Upper lobe of left lung (tissue), 6 donors: Measurements from ENCODE around the gene PKMYT1. TPM values are rescaled to one million over a fixed set of nuclear protein-coding genes. Genes with fewer than 3 reads are reported as not detected.

Experiments
- ATAC-seq, 2 donors: fragments of 200-7000 bp; cut with Tn5 transposase; one replicate each; pipeline ENCODE4 v1.9.1; 2022; ENCODE audit warnings: mild to moderate bottlenecking in 2 of 2, moderate library complexity in 2 of 2; ENCODE audit not compliant: low FRiP score in 2 of 2
- DNase-seq, 2 donors: peaks; one replicate each; pipeline ENCODE4 v3.0.0-alpha.2; 2019 to 2020
- H3K27ac ChIP-seq, 4 donors: fragments of 200-600 bp; sonication (generic); one replicate each; pipeline ENCODE4 v1.5.1; 2016 to 2019
- H3K27me3 ChIP-seq, 4 donors: fragments of 200-600 bp; sonication (generic); one replicate each; pipeline ENCODE4 v1.5.1; 2017 to 2019
- H3K36me3 ChIP-seq, 4 donors: fragments of 200-600 bp; sonication (generic); one replicate each; pipeline ENCODE4 v1.5.1; 2016 to 2019
- H3K4me1 ChIP-seq, 4 donors: fragments of 200-600 bp; sonication (generic); one replicate each; pipeline ENCODE4 v1.5.1; 2018 to 2019
- H3K4me3 ChIP-seq, 4 donors: fragments of 200-600 bp; sonication (generic); one replicate each; pipeline ENCODE4 v1.5.1; 2017 to 2019; ENCODE audit warnings: mild to moderate bottlenecking in 2 of 4, moderate library complexity in 1 of 4
- H3K9me3 ChIP-seq, 4 donors: fragments of 200-600 bp; sonication (generic); one replicate each; pipeline ENCODE4 v1.5.1; 2018 to 2019
- EP300 ChIP-seq, 4 donors: sonication (generic); formaldehyde crosslinking; IDR thresholded peaks; one replicate each; pipeline ENCODE4 v1.5.1; 2017; ENCODE audit warnings: antibody characterized with exemption in 4 of 4, control low read depth in 2 of 4
- POLR2A ChIP-seq, 4 donors: fragments of 450-650 bp; IDR thresholded peaks; one replicate each; pipeline ENCODE4 v1.5.1; 2016 to 2017; ENCODE audit warnings: antibody characterized with exemption in 4 of 4, mild to moderate bottlenecking in 2 of 4
- POLR2AphosphoS5 ChIP-seq, 2 donors: sonication (generic); formaldehyde crosslinking; IDR thresholded peaks; one replicate each; pipeline ENCODE4 v1.5.1; 2017; ENCODE audit warnings: antibody characterized with exemption in 2 of 2
- WGBS, 2 donors: methylation state at CpG; one replicate each; pipeline ENCODE4 v1.1.5; 2017 to 2018; 5-methylcytosine and 5-hydroxymethylcytosine counted together
- total RNA-seq, 6 donors: library from RNA; depleted of rRNA in 4 of 6; stranded (reverse); fragments of >200 nt in 4 of 6; gene quantifications; one replicate each; pipeline versions ENCODE4 v1.1.0 to v1.2.1, GENCODE V29; 2016 to 2021
- TF ChIP-seq, protein P1 (sequence below), 6 experiments: fragments of 450-650 bp in 4 of 6; fragments of 200-600 bp in 2 of 6; sonication (generic) in 2 of 6; IDR thresholded peaks; one replicate each; pipeline ENCODE4 v1.5.1; 2016 to 2019; ENCODE audit warnings: antibody characterized with exemption in 6 of 6
- donor health status: DM: no; HTN: no; CAD: no; lungs with moderate emphysema.
- donor health status: DM: no; HTN: yes; CAD: no; lungs with severe emphysema.

Gene PKMYT1
- total RNA-seq, 6 donors from 2014 or later, result 0.39 to 19.1 (median 5.4) TPM

DNA sequence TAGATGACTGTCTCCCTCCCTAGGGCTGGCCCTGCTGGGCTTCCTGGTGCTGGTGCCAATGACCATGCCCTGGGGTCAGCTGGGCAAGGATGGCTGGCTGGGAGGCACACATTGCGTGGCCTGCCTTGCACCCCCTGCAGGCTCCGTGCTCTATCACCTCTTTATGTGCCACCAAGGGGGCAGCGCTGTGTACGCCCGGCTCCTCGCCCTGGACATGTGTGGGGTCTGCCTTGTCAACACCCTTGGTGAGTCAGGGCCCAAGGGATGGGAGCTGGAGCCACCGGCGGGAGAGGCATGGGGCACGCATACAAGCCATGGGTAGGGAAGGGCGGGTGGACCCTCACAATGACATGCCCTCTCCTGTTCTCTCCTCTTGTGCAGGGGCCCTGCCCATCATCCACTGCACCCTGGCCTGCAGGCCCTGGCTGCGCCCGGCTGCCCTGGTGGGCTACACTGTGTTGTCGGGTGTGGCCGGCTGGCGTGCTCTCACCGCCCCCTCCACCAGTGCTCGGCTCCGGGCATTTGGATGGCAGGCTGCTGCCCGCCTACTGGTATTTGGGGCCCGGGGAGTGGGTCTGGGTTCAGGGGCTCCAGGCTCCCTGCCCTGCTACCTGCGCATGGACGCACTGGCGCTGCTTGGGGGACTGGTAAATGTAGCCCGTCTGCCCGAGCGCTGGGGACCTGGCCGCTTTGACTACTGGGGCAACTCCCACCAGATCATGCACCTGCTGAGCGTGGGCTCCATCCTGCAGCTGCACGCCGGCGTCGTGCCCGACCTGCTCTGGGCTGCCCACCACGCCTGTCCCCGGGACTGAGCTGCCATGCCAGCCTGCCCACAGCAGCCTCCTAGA lies 8.9 kb downstream of the PKMYT1 start:
- H3K9me3 ChIP-seq, result no peaks in the 10 kb centered on the region
- no peak for ATAC-seq
- H3K4me3 ChIP-seq, result no peak overlapping the region
- no peaks in the 10 kb centered on the region for H3K36me3 ChIP-seq
- TF ChIP-seq POLR2AphosphoS5 (IDR thresholded peaks at IDR 0.05) (no peak), EP300 (IDR thresholded peaks at IDR 0.05) (no peak), POLR2A (IDR thresholded peaks at IDR 0.05) (no peak)
- TF ChIP-seq, protein P1, sequence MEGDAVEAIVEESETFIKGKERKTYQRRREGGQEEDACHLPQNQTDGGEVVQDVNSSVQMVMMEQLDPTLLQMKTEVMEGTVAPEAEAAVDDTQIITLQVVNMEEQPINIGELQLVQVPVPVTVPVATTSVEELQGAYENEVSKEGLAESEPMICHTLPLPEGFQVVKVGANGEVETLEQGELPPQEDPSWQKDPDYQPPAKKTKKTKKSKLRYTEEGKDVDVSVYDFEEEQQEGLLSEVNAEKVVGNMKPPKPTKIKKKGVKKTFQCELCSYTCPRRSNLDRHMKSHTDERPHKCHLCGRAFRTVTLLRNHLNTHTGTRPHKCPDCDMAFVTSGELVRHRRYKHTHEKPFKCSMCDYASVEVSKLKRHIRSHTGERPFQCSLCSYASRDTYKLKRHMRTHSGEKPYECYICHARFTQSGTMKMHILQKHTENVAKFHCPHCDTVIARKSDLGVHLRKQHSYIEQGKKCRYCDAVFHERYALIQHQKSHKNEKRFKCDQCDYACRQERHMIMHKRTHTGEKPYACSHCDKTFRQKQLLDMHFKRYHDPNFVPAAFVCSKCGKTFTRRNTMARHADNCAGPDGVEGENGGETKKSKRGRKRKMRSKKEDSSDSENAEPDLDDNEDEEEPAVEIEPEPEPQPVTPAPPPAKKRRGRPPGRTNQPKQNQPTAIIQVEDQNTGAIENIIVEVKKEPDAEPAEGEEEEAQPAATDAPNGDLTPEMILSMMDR (IDR thresholded peaks at IDR 0.05), result no peak
- DNase-seq, result peak in 1 of 2 donors; percentile 74
- WGBS, 2 donors, result 80 to 96% methylated on average over 2 to 31 of the region's 35 CpGs
- no peak overlapping the region for H3K27ac ChIP-seq
- H3K27me3 ChIP-seq, result peaks cover 0 to 20% (median 14%) of the 10 kb centered on the region in 4 donors
- peaks cover 25 to 48% (median 33%) of the 10 kb centered on the region in 4 donors for H3K4me1 ChIP-seq

GRCh38 chr16:2970563-2970962 lies 9.7 kb downstream of the PKMYT1 start:
- H3K27ac ChIP-seq, result peak overlapping the region in 2 of 4 donors; percentile 29 to 80
- H3K27me3 ChIP-seq, result peaks cover 0 to 28% (median 21%) of the 10 kb centered on the region in 4 donors
- peak overlapping the region in 3 of 4 donors; percentile 72 to 89 (median 88) for H3K4me3 ChIP-seq
- no peak for DNase-seq
- 82% methylated on average over 5 to 6 of the region's 6 CpGs for WGBS, 2 donors
- no peaks in the 10 kb centered on the region for H3K36me3 ChIP-seq
- TF ChIP-seq, protein P1 (IDR thresholded peaks at IDR 0.05), result no peak
- no peak for TF ChIP-seq POLR2AphosphoS5 (IDR thresholded peaks at IDR 0.05)
- no peak for TF ChIP-seq EP300 (IDR thresholded peaks at IDR 0.05)
- no peak for TF ChIP-seq POLR2A (IDR thresholded peaks at IDR 0.05)
- peaks cover 26 to 48% (median 34%) of the 10 kb centered on the region in 4 donors for H3K4me1 ChIP-seq
- ATAC-seq, result no peak
- no peaks in the 10 kb centered on the region for H3K9me3 ChIP-seq

DNA sequence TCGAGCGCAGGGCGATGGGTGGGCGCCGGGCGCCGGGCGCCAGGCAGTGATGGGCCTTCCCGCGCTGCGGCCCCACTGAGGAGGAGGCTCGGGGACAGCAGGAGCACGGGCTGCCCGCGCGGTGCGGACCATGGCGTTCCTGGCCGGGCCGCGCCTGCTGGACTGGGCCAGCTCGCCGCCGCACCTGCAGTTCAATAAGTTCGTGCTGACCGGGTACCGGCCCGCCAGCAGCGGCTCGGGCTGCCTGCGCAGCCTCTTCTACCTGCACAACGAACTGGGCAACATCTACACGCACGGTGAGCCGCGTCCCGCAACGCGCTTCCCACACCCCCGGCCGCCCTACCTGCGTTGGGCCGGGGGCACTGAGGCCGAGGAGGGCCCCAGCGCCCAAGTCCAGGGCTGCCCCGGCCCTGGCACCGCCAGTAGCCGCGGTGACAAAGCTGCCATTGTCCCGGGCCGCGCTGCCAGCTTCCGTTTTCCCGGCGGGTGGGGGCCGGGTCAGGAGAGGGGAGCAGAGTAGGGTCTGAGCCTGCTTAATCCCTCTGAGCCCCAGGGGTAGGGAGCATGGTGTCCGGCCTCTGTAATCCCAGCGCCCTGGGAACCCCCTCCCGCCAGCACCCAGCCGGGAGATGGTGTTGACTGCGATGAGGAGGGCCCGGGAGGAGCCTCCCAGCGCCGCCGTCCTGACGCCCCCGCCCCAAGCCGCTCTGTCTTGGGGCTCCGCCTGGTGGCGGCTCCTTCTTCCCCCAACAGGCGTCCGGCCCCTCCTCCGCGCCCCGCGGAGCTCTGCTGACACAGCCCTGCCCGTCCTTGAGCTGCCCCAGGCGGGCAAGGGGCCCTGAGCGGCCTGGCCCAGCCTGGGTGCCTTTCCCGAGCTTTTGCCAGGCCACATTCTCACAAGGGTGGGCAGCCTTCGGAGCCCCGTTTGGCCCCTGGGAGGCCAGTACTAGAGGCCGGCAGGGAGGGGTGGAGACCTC lies 10.4 kb downstream of the PKMYT1 start:
- H3K4me1 ChIP-seq, result peaks cover 32 to 55% (median 40%) of the 10 kb centered on the region in 4 donors
- peaks cover 0 to 35% (median 27%) of the 10 kb centered on the region in 4 donors for H3K27me3 ChIP-seq
- no peaks in the 10 kb centered on the region for H3K9me3 ChIP-seq
- H3K4me3 ChIP-seq, result peak overlapping the region; percentile 72 to 89 (median 82)
- no peaks in the 10 kb centered on the region for H3K36me3 ChIP-seq
- peak overlapping the region; percentile 40 to 80 (median 54) for H3K27ac ChIP-seq
- ATAC-seq, result peak; percentile 57 to 59
- DNase-seq, result peak; percentile 73 to 92
- WGBS, 2 donors, result 5 to 14% methylated on average over 6 to 22 of the region's 83 CpGs
- TF ChIP-seq POLR2A (IDR thresholded peaks at IDR 0.05), result peak in 1 of 4 donors; percentile 19
- TF ChIP-seq, protein P1 (IDR thresholded peaks at IDR 0.05), result peak; percentile 28 to 64 (median 52)
- peak in 1 of 2 donors; percentile 17 for TF ChIP-seq POLR2AphosphoS5 (IDR thresholded peaks at IDR 0.05)
- TF ChIP-seq EP300 (IDR thresholded peaks at IDR 0.05), result no peak

DNA sequence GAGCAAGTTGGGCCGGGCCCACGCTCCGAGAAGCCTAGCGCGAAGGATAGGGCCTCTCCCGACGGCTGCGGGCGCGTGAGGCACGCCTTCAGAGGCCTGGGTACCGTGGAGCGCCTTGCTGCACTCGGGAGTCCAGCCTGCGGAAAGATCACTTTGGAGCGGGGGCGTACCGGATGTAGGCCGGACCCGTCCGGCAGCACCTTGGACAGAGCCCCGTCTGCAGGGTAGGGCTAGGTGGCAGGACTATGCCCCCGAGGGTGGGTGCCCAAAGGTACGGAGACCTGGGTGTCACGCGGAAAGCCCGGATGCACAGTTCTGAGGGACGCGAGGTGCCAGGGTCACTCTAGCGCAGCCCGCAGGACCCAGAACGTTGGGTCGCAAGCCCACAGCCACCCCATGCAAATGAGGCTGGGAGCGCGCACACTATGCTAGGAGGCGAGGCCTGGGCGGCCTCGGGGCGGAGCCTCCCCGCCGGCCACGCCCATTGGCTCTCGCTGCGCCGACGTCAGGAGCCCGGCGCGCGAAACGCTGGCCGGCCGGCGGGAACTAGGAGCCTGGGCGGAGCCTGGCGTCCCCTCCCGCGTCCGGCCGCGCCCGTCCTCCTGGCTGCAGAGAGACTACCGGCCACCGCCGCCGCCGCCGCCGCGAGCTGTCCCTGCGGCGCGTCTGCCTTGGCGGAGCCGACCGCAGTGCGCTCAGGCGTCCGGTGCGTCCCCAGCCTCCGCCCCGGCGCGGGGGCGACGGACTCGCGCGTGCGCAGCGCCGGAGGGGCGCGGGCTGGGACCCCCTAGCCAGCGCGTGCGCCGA lies 11.3 kb downstream of the PKMYT1 start, which contains the start of gene PAQR4:
TSS of gene PAQR4 (plus strand) at position 611 of the 807 bp plus-strand sequence. CDS start 327 bp downstream, outside the sequence.
- TF ChIP-seq EP300 (IDR thresholded peaks at IDR 0.05), result no peak
- TF ChIP-seq, protein P1 (IDR thresholded peaks at IDR 0.05), result peak in 3 of 6 experiments; percentile 11 to 37 (median 35)
- peak in 1 of 2 donors; percentile 15 for TF ChIP-seq POLR2AphosphoS5 (IDR thresholded peaks at IDR 0.05)
- peak in 1 of 4 donors; percentile 63 for TF ChIP-seq POLR2A (IDR thresholded peaks at IDR 0.05)
- H3K27me3 ChIP-seq, result peaks cover 0 to 44% (median 32%) of the 10 kb centered on the region in 4 donors
- H3K27ac ChIP-seq, result peak within 1 kb of the TSS; percentile 40 to 80 (median 54)
- peak; percentile 92 to 98 for DNase-seq
- H3K36me3 ChIP-seq, result no peaks in the 10 kb centered on the region
- peak within 1 kb of the TSS; percentile 72 to 89 (median 82) for H3K4me3 ChIP-seq
- H3K4me1 ChIP-seq, result peaks cover 41 to 64% (median 49%) of the 10 kb centered on the region in 4 donors
- no peaks in the 10 kb centered on the region for H3K9me3 ChIP-seq
- peak; percentile 92 to 95 for ATAC-seq
- WGBS, 2 donors, result 5% methylated on average over 32 of the region's 98 CpGs; no CpG with 5 or more reads in 1 of the 2 donors
